Kidney epithelial cell (primary cell): ENCODE measurements around the gene ZNF18. TPM values are rescaled to one million over a fixed set of nuclear protein-coding genes. Genes with fewer than 3 reads are reported as not detected.

Experiments used
- DNase-seq: peaks from one replicate; pipeline ENCODE4 v3.0.0-alpha.2; 2010; ENCODE audit warnings: low read depth
- H3K27me3 ChIP-seq: 2 replicates; pipeline ENCODE4 v1.6.0; 2011; ENCODE audit warnings: low read length; ENCODE audit not compliant: control insufficient read depth, insufficient read depth
- H3K36me3 ChIP-seq: 2 replicates; pipeline ENCODE4 v1.5.1; 2011; ENCODE audit warnings: low read length; ENCODE audit not compliant: control insufficient read depth, insufficient read depth
- H3K4me3 ChIP-seq: 2 replicates; pipeline ENCODE4 v1.5.1; 2011; ENCODE audit warnings: low read depth, mild to moderate bottlenecking, control low read depth, low read length
- total RNA-seq: library from RNA; depleted of rRNA; stranded (reverse); fragments of >200 nt; gene quantifications from 2 replicates; pipeline ENCODE4 v1.2.3, GENCODE V29; 2015
- TF ChIP-seq, protein P1 (sequence below): IDR thresholded peaks from 2 replicates; pipeline ENCODE4 v1.5.1; 2011; ENCODE audit warnings: mild to moderate bottlenecking, moderate library complexity, low read length, control low read depth, inconsistent platforms; ENCODE audit not compliant: insufficient read depth, poor library complexity, severe bottlenecking

ZNF18 gene
- total RNA-seq, 1 donor from 2014 or later = 7.5 TPM

GRCh38 chr17:12037970-12038369 lies 40.7 kb upstream of the ZNF18 start:
- Histone ChIP-seq H3K27me3 (no peaks in the 10 kb centered on the region), H3K4me3 (no peak overlapping the region), H3K36me3 (no peaks in the 10 kb centered on the region)
- TF ChIP-seq, protein P1, sequence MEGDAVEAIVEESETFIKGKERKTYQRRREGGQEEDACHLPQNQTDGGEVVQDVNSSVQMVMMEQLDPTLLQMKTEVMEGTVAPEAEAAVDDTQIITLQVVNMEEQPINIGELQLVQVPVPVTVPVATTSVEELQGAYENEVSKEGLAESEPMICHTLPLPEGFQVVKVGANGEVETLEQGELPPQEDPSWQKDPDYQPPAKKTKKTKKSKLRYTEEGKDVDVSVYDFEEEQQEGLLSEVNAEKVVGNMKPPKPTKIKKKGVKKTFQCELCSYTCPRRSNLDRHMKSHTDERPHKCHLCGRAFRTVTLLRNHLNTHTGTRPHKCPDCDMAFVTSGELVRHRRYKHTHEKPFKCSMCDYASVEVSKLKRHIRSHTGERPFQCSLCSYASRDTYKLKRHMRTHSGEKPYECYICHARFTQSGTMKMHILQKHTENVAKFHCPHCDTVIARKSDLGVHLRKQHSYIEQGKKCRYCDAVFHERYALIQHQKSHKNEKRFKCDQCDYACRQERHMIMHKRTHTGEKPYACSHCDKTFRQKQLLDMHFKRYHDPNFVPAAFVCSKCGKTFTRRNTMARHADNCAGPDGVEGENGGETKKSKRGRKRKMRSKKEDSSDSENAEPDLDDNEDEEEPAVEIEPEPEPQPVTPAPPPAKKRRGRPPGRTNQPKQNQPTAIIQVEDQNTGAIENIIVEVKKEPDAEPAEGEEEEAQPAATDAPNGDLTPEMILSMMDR = no peak
- DNase-seq = no peak

DNA sequence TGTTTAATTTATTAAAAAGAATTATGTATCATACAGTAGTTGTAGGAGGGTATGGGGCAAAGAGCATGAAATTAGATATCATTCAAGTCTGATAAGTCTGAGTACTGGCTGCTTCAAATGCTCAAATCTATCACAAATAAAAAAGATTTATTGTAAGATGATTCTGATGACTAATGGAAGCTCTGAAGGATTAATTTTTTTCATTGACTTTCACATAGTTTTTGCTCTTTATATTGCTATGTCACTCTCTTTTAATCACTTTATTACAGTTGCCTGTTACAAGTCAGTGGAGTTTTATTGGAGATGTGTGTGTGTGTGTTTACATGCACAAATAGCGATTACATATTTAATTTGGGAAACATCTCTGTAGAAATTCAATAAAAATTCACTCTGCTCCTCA lies 38.4 kb upstream of the ZNF18 start:
- DNase-seq = no peak
- TF ChIP-seq, protein P1 = no peak
- Histone ChIP-seq H3K36me3 (no peaks in the 10 kb centered on the region), H3K27me3 (no peaks in the 10 kb centered on the region), H3K4me3 (no peak overlapping the region)

DNA sequence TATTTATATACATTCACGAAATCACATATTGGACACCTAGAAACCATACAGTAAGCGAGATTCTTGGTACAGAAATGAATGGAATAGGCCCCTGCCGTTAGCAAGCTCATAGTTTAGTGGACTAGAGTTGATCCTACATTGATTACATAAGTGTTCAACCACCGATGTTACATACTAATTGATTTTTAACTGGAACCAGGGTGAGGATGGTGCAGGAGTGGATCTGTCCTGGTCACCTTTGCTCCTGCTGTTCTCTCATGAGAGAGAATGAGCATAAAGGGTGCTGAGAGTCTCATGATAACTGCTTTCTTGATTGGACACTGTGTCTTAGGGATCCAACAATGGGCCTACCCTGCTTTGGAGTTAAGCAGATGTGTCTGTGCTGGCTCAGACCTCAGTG lies 37.3 kb upstream of the ZNF18 start:
- Histone ChIP-seq H3K4me3 (no peak overlapping the region), H3K36me3 (no peaks in the 10 kb centered on the region), H3K27me3 (no peaks in the 10 kb centered on the region)
- TF ChIP-seq, protein P1 = no peak
- no peak for DNase-seq

GRCh38 chr17:12028611-12029010 lies 31.3 kb upstream of the ZNF18 start:
- no peak overlapping the region for H3K4me3 ChIP-seq
- TF ChIP-seq, protein P1 = no peak
- H3K36me3 ChIP-seq = no peaks in the 10 kb centered on the region
- no peaks in the 10 kb centered on the region for H3K27me3 ChIP-seq
- DNase-seq = no peak

- no peak overlapping the region for H3K4me3 ChIP-seq
- no peaks in the 10 kb centered on the region for H3K27me3 ChIP-seq
- no peak for DNase-seq
- TF ChIP-seq, protein P1 = no peak
- no peaks in the 10 kb centered on the region for H3K36me3 ChIP-seq
Measured at GRCh38 chr17:12027658-12028057, 30.4 kb upstream of the ZNF18 start.

DNA sequence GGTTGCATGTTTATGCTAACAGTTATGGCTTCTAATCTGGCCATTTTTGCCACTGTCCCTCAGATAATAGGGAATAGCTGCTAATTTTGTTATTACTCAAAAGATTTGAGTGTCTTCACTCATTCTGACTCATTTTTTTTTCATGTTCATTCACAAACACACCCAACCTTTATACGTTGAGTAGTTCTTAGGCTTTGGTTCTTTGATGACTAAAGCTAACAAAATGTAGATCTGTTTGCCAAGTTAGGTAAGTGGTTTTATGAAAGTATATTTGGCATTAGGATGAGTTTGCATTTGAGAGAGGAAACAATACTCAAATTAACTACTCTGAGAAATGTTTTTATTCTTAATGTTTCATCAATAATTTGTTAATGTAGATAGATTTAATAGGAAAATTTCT lies 27.1 kb upstream of the ZNF18 start:
- no peaks in the 10 kb centered on the region for H3K36me3 ChIP-seq
- H3K4me3 ChIP-seq = no peak overlapping the region
- TF ChIP-seq, protein P1 = no peak
- no peaks in the 10 kb centered on the region for H3K27me3 ChIP-seq
- peak; percentile 60 for DNase-seq
